NCI-H146 treated with DMSO at 0.1 percent for 48 hours (cell line): ENCODE results near the gene USP12.
"Not testable (repeated sequence)": the region's sequence is repeated elsewhere in the genome, so short reads cannot be mapped to it uniquely, and the experiment has no call there.

Experiments
- DNase-seq: peaks from one replicate; lab custom pipeline; 2025; ENCODE audit not compliant: unreplicated experiment; lab: John Stamatoyannopoulos, UW

Gene USP12

GRCh38 chr13:27080018-27080948 lies 91.3 kb downstream of the USP12 start:
- DNase-seq, result no peak

GRCh38 chr13:27079421-27079958 lies 92.1 kb downstream of the USP12 start:
- DNase-seq, result no peak

- no peak for DNase-seq
These were observed 94.2 kb downstream of the USP12 start for GRCh38 chr13:27077451-27077850.

- peak; percentile 74 for DNase-seq
These were observed 95.2 kb downstream of the USP12 start for GRCh38 chr13:27076421-27076820.

- DNase-seq, result no peak
These were observed 98.4 kb downstream of the USP12 start for GRCh38 chr13:27073186-27073585.

- not testable (repeated sequence) for DNase-seq
These were observed 105.5 kb downstream of the USP12 start for GRCh38 chr13:27066123-27066522.

- DNase-seq, result no peak
These were observed 106.0 kb downstream of the USP12 start for GRCh38 chr13:27065582-27065981.

- DNase-seq, result no peak
These were observed 107.2 kb downstream of the USP12 start for GRCh38 chr13:27064252-27064995.

- DNase-seq, result no peak
These were observed 113.8 kb downstream of the USP12 start for GRCh38 chr13:27057817-27058216.

- DNase-seq, result no peak
These were observed 116.1 kb downstream of the USP12 start for GRCh38 chr13:27055526-27055925.

- no peak for DNase-seq
These were observed 116.9 kb downstream of the USP12 start for GRCh38 chr13:27054760-27055159.

GRCh38 chr13:27053902-27054595 lies 117.6 kb downstream of the USP12 start:
- DNase-seq, result no peak

- peak; percentile 70 for DNase-seq
These were observed 118.3 kb downstream of the USP12 start for GRCh38 chr13:27053210-27053884.

- DNase-seq, result no peak
These were observed 118.9 kb downstream of the USP12 start for GRCh38 chr13:27052551-27053208.

GRCh38 chr13:27047081-27047480 lies 124.5 kb downstream of the USP12 start:
- DNase-seq, result no peak

- no peak for DNase-seq
These were observed 126.6 kb downstream of the USP12 start for GRCh38 chr13:27044837-27045570.

GRCh38 chr13:27043013-27043412 lies 128.6 kb downstream of the USP12 start:
- DNase-seq, result no peak

GRCh38 chr13:27041341-27041740 lies 130.3 kb downstream of the USP12 start:
- DNase-seq, result no peak

- DNase-seq, result no peak
These were observed 130.8 kb downstream of the USP12 start for GRCh38 chr13:27040826-27041108.
